ENCODE measurements around the gene ARMCX1.
"Not testable (repeated sequence)": the region's sequence is repeated elsewhere in the genome, so short reads cannot be mapped to it uniquely, and the experiment has no call there.

ARMCX1 gene

DNA sequence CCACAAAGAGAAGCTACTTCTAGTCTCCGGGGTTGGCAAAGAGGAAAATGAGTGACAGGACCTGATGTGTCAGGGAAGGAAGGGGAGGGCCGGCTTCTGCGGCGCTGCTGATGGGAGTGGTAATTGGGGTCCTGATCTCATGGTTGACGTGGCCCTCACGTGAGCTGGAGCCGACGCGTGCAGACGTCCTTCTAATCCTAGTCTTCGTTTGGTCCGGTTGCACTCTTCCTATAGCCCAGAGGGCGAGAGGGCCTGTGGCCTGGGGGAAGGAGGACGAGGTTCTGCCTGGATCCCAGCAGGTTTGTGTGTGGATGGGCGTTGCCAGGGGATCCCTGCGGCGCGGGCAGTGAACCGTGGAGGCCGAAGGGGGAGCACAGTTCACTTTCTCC is at the start of gene ARMCX1:
Gene ARMCX1 (plus strand): TSS at position 186 of the 389 bp plus-strand sequence. CDS start 2,384 bp downstream, outside the sequence.
- Histone ChIP-seq H3K27me3 (ENCODE audit: control insufficient read depth, insufficient read depth, low read length) (no peaks in the 10 kb centered on the region), H3K9ac (ENCODE audit: low read depth, low read length) (peak within 1 kb of the TSS; percentile 86), H3K36me3 (ENCODE audit: control insufficient read depth, insufficient read depth, low read length) (peaks cover 9% of the 10 kb centered on the region; the same call in 1 of the 2 replicates), H3K9me3 (ENCODE audit: control insufficient read depth, insufficient read depth, low read length) (peaks cover 25% of the 10 kb centered on the region), H3K27ac (ENCODE audit: low read depth, low read length) (no peak within 1 kb of the TSS), H3K4me3 (ENCODE audit: low read depth, low read length) (peak within 1 kb of the TSS; percentile 81), H3K4me1 (ENCODE audit: control insufficient read depth, insufficient read depth, low read length) (no peaks in the 10 kb centered on the region)

- not testable (repeated sequence) for H3K4me3 ChIP-seq (ENCODE audit: low read depth, low read length); H3K4me1 ChIP-seq (ENCODE audit: control insufficient read depth, insufficient read depth, low read length); H3K27ac ChIP-seq (ENCODE audit: low read depth, low read length); H3K9ac ChIP-seq (ENCODE audit: low read depth, low read length); H3K27me3 ChIP-seq (ENCODE audit: control insufficient read depth, insufficient read depth, low read length); H3K36me3 ChIP-seq (ENCODE audit: control insufficient read depth, insufficient read depth, low read length)
- peaks cover 55% of the 10 kb centered on the region for H3K9me3 ChIP-seq (ENCODE audit: control insufficient read depth, insufficient read depth, low read length)
Observed at GRCh38 chrX:101502929-101503328, 47.4 kb upstream of the ARMCX1 start.

DNA sequence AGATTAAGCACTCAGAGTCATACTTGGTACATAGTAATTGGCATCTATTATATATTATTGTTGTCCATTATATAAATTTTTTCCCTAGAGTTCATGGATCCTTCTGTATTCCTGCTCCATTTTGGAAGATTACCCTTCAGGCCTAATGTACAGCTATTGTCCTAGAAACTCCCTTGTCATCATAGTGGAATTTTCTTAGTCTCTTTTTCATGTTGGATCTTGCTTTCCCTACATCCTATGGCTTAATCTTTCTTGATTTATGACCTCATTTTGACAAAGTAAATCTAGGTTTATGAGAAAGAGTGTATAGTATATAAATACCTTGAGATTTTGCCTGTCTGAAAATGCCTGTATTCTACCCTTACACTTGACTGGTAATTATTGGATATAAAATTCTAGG is 43.0 kb upstream of the ARMCX1 start:
- Histone ChIP-seq H3K27me3 (ENCODE audit: control insufficient read depth, insufficient read depth, low read length) (no peaks in the 10 kb centered on the region), H3K36me3 (ENCODE audit: control insufficient read depth, insufficient read depth, low read length) (peaks cover 3% of the 10 kb centered on the region; the same call in 1 of the 2 replicates), H3K4me1 (ENCODE audit: control insufficient read depth, insufficient read depth, low read length) (no peaks in the 10 kb centered on the region), H3K27ac (ENCODE audit: low read depth, low read length) (no peak overlapping the region), H3K9ac (ENCODE audit: low read depth, low read length) (no peak overlapping the region), H3K9me3 (ENCODE audit: control insufficient read depth, insufficient read depth, low read length) (peaks cover 35% of the 10 kb centered on the region), H3K4me3 (ENCODE audit: low read depth, low read length) (no peak overlapping the region)

DNA sequence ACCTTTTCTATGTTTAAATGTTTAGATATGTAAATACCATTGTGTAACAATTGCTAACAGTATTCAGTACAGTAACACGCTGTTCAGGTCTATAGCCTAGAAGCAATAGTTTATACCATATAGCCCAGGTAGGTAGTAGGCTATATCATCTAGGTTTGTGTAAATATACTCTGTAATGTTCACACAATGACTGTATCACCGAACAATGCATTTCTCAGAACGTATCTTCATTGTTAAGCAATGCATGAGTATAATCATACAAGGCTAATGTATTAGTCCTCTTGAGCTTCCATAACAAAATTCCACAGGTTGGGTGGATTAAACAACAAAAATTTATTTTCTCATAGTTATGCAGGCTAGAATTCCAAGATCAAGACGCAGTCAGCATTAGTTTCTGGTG is 42.4 kb upstream of the ARMCX1 start:
- Histone ChIP-seq H3K4me1 (ENCODE audit: control insufficient read depth, insufficient read depth, low read length) (no peaks in the 10 kb centered on the region), H3K27ac (ENCODE audit: low read depth, low read length) (no peak overlapping the region), H3K9me3 (ENCODE audit: control insufficient read depth, insufficient read depth, low read length) (peaks cover 35% of the 10 kb centered on the region), H3K9ac (ENCODE audit: low read depth, low read length) (no peak overlapping the region), H3K4me3 (ENCODE audit: low read depth, low read length) (no peak overlapping the region), H3K36me3 (ENCODE audit: control insufficient read depth, insufficient read depth, low read length) (peaks cover 3% of the 10 kb centered on the region; the same call in 1 of the 2 replicates), H3K27me3 (ENCODE audit: control insufficient read depth, insufficient read depth, low read length) (no peaks in the 10 kb centered on the region)

GRCh38 chrX:101530944-101531343 is 19.4 kb upstream of the ARMCX1 start:
- Histone ChIP-seq H3K4me1 (ENCODE audit: control insufficient read depth, insufficient read depth, low read length) (no peaks in the 10 kb centered on the region), H3K9me3 (ENCODE audit: control insufficient read depth, insufficient read depth, low read length) (peaks cover 17% of the 10 kb centered on the region), H3K9ac (ENCODE audit: low read depth, low read length) (no peak overlapping the region), H3K4me3 (ENCODE audit: low read depth, low read length) (no peak overlapping the region), H3K27ac (ENCODE audit: low read depth, low read length) (no peak overlapping the region), H3K27me3 (ENCODE audit: control insufficient read depth, insufficient read depth, low read length) (no peaks in the 10 kb centered on the region), H3K36me3 (ENCODE audit: control insufficient read depth, insufficient read depth, low read length) (no peaks in the 10 kb centered on the region)

- no peak overlapping the region for H3K27ac ChIP-seq (ENCODE audit: low read depth, low read length)
- no peaks in the 10 kb centered on the region for H3K36me3 ChIP-seq (ENCODE audit: control insufficient read depth, insufficient read depth, low read length)
- H3K4me3 ChIP-seq (ENCODE audit: low read depth, low read length), result no peak overlapping the region
- H3K4me1 ChIP-seq (ENCODE audit: control insufficient read depth, insufficient read depth, low read length), result no peaks in the 10 kb centered on the region
- H3K9me3 ChIP-seq (ENCODE audit: control insufficient read depth, insufficient read depth, low read length), result peaks cover 16% of the 10 kb centered on the region
- no peaks in the 10 kb centered on the region for H3K27me3 ChIP-seq (ENCODE audit: control insufficient read depth, insufficient read depth, low read length)
- no peak overlapping the region for H3K9ac ChIP-seq (ENCODE audit: low read depth, low read length)
Observed at GRCh38 chrX:101539116-101539515, 11.2 kb upstream of the ARMCX1 start.

- Histone ChIP-seq H3K4me1 (ENCODE audit: control insufficient read depth, insufficient read depth, low read length) (no peaks in the 10 kb centered on the region), H3K36me3 (ENCODE audit: control insufficient read depth, insufficient read depth, low read length) (peaks cover 9% of the 10 kb centered on the region; the same call in 1 of the 2 replicates), H3K27ac (ENCODE audit: low read depth, low read length) (no peak overlapping the region), H3K4me3 (ENCODE audit: low read depth, low read length) (peak overlapping the region; percentile 81), H3K9me3 (ENCODE audit: control insufficient read depth, insufficient read depth, low read length) (peaks cover 26% of the 10 kb centered on the region), H3K9ac (ENCODE audit: low read depth, low read length) (peak overlapping the region; percentile 86), H3K27me3 (ENCODE audit: control insufficient read depth, insufficient read depth, low read length) (no peaks in the 10 kb centered on the region)
Observed at GRCh38 chrX:101550751-101551379, 518 bp downstream of the ARMCX1 start.

GRCh38 chrX:101551380-101551767 is 1.0 kb downstream of the ARMCX1 start:
- Histone ChIP-seq H3K4me1 (ENCODE audit: control insufficient read depth, insufficient read depth, low read length) (no peaks in the 10 kb centered on the region), H3K9me3 (ENCODE audit: control insufficient read depth, insufficient read depth, low read length) (peaks cover 26% of the 10 kb centered on the region), H3K36me3 (ENCODE audit: control insufficient read depth, insufficient read depth, low read length) (peaks cover 9% of the 10 kb centered on the region; the same call in 1 of the 2 replicates), H3K4me3 (ENCODE audit: low read depth, low read length) (peak overlapping the region; percentile 81), H3K9ac (ENCODE audit: low read depth, low read length) (no peak overlapping the region), H3K27ac (ENCODE audit: low read depth, low read length) (no peak overlapping the region), H3K27me3 (ENCODE audit: control insufficient read depth, insufficient read depth, low read length) (no peaks in the 10 kb centered on the region)

DNA sequence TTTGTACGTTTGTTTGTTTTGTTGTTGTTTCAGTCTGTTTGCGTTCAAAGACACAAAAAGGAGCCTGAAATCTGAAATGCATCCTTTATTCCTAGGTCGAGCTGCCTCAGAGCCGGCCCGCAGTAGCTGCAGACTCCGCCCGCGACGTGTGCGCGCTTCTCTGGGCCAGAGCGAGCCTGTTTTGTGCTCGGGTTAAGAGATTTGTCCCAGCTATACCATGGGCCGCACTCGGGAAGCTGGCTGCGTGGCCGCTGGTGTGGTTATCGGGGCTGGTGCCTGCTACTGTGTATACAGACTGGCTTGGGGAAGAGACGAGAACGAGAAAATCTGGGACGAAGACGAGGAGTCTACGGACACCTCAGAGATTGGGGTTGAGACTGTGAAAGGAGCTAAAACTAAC is 2.4 kb downstream of the ARMCX1 start:
- Histone ChIP-seq H3K36me3 (ENCODE audit: control insufficient read depth, insufficient read depth, low read length) (peaks cover 9% of the 10 kb centered on the region; the same call in 1 of the 2 replicates), H3K9ac (ENCODE audit: low read depth, low read length) (no peak overlapping the region), H3K4me1 (ENCODE audit: control insufficient read depth, insufficient read depth, low read length) (no peaks in the 10 kb centered on the region), H3K27ac (ENCODE audit: low read depth, low read length) (no peak overlapping the region), H3K27me3 (ENCODE audit: control insufficient read depth, insufficient read depth, low read length) (no peaks in the 10 kb centered on the region), H3K4me3 (ENCODE audit: low read depth, low read length) (no peak overlapping the region), H3K9me3 (ENCODE audit: control insufficient read depth, insufficient read depth, low read length) (peaks cover 23% of the 10 kb centered on the region)

DNA sequence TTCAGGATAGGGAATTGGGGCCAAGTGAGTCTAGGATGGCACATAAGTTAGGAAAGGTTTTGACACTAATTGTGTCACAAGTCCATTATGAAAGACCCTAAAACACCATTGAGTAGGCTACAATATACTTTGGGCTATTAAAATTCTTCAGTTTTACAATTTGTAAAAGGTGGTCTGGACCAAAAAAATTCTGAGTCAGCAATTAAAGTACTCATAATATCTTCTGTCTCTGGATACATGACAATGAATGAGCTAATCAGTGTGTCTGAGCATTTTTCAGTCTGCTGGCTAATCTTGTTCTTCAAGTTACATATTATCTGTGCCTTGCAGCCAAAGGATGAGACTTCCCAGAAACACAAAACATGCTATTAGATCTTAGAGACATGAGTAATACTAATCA is 14.3 kb downstream of the ARMCX1 start:
- H3K27me3 ChIP-seq (ENCODE audit: control insufficient read depth, insufficient read depth, low read length), result no peaks in the 10 kb centered on the region
- no peak overlapping the region for H3K4me3 ChIP-seq (ENCODE audit: low read depth, low read length)

GRCh38 chrX:101595739-101596419 is 45.5 kb downstream of the ARMCX1 start:
- Histone ChIP-seq H3K4me3 (ENCODE audit: low read depth, low read length) (no peak overlapping the region), H3K27ac (ENCODE audit: low read depth, low read length) (no peak overlapping the region), H3K36me3 (ENCODE audit: control insufficient read depth, insufficient read depth, low read length) (no peaks in the 10 kb centered on the region), H3K9ac (ENCODE audit: low read depth, low read length) (no peak overlapping the region), H3K9me3 (ENCODE audit: control insufficient read depth, insufficient read depth, low read length) (peaks cover 7% of the 10 kb centered on the region; the same call in 1 of the 2 replicates), H3K27me3 (ENCODE audit: control insufficient read depth, insufficient read depth, low read length) (no peaks in the 10 kb centered on the region), H3K4me1 (ENCODE audit: control insufficient read depth, insufficient read depth, low read length) (no peaks in the 10 kb centered on the region)

More for the DNA sequence above, 14.3 kb downstream of the ARMCX1 start:
- Histone ChIP-seq H3K27ac (ENCODE audit: low read depth, low read length) (no peak overlapping the region), H3K9ac (ENCODE audit: low read depth, low read length) (no peak overlapping the region), H3K4me1 (ENCODE audit: control insufficient read depth, insufficient read depth, low read length) (no peaks in the 10 kb centered on the region), H3K9me3 (ENCODE audit: control insufficient read depth, insufficient read depth, low read length) (peaks cover 39% of the 10 kb centered on the region), H3K36me3 (ENCODE audit: control insufficient read depth, insufficient read depth, low read length) (no peaks in the 10 kb centered on the region)

Data from HUES48 (cell line).